ENCODE measurements around the gene RAC3. TPM values are rescaled to one million over a fixed set of nuclear protein-coding genes. Genes with fewer than 3 reads are reported as not detected.

Gene RAC3
- total RNA-seq, 1 experiment from 2014 or later = 41.7 TPM

Other genes starting within 250 kb of the RAC3 start
- not detected in 2 replicates for gene GCGR, start 227.5 kb upstream of the RAC3 start, total RNA-seq (2014; rRNA removed; shearing (Covaris generic))
- gene MCRIP1, start 198.4 kb upstream of the RAC3 start, total RNA-seq (2014; rRNA removed; shearing (Covaris generic)) = 81.9 and 87.0 TPM in 2 replicates
- gene PPP1R27, start 196.6 kb upstream of the RAC3 start, total RNA-seq (2014; rRNA removed; shearing (Covaris generic)) = 0.47 TPM in 1 of 2 replicates, not detected in the other
- 784 and 825 TPM in 2 replicates for gene P4HB, start 171.1 kb upstream of the RAC3 start, total RNA-seq (2014; rRNA removed; shearing (Covaris generic))
- 206 and 315 TPM in 2 replicates for gene ARHGDIA, start 160.3 kb upstream of the RAC3 start, total RNA-seq (2014; rRNA removed; shearing (Covaris generic))
- gene ALYREF, start 140.1 kb upstream of the RAC3 start, total RNA-seq (2014; rRNA removed; shearing (Covaris generic)) = 311 and 338 TPM in 2 replicates
- gene ANAPC11, start 140.0 kb upstream of the RAC3 start, total RNA-seq (2014; rRNA removed; shearing (Covaris generic)) = 100 and 133 TPM in 2 replicates
- gene NPB, start 129.4 kb upstream of the RAC3 start, total RNA-seq (2014; rRNA removed; shearing (Covaris generic)) = 0.13 and 0.34 TPM in 2 replicates
- gene PCYT2, start 120.3 kb upstream of the RAC3 start, total RNA-seq (2014; rRNA removed; shearing (Covaris generic)) = 27.6 and 34.8 TPM in 2 replicates
- 19.4 and 20.2 TPM in 2 replicates for gene SIRT7, start 113.5 kb upstream of the RAC3 start, total RNA-seq (2014; rRNA removed; shearing (Covaris generic))
- 19.2 and 21.1 TPM in 2 replicates for gene MAFG, start 103.9 kb upstream of the RAC3 start, total RNA-seq (2014; rRNA removed; shearing (Covaris generic))
- gene PYCR1, start 94.4 kb upstream of the RAC3 start, total RNA-seq (2014; rRNA removed; shearing (Covaris generic)) = 58.8 and 67.1 TPM in 2 replicates
- not detected in 2 replicates for gene MYADML2, start 84.4 kb upstream of the RAC3 start, total RNA-seq (2014; rRNA removed; shearing (Covaris generic))
- gene NOTUM, start 70.5 kb upstream of the RAC3 start, total RNA-seq (2014; rRNA removed; shearing (Covaris generic)) = not detected in 2 replicates
- 41.2 and 49.3 TPM in 2 replicates for gene ASPSCR1, start 54.0 kb upstream of the RAC3 start, total RNA-seq (2014; rRNA removed; shearing (Covaris generic))
- 97.0 and 172 TPM in 2 replicates for gene CENPX, start 8.8 kb upstream of the RAC3 start, total RNA-seq (2014; rRNA removed; shearing (Covaris generic))
- gene LRRC45, start 8.4 kb upstream of the RAC3 start, total RNA-seq (2014; rRNA removed; shearing (Covaris generic)) = 16.1 and 17.2 TPM in 2 replicates
- 75.1 and 83.5 TPM in 2 replicates for gene DCXR, start 6.0 kb downstream of the RAC3 start, total RNA-seq (2014; rRNA removed; shearing (Covaris generic))
- 21.9 and 31.5 TPM in 2 replicates for gene RFNG, start 20.1 kb downstream of the RAC3 start, total RNA-seq (2014; rRNA removed; shearing (Covaris generic))
- gene GPS1, start 20.2 kb downstream of the RAC3 start, total RNA-seq (2014; rRNA removed; shearing (Covaris generic)) = 240 and 272 TPM in 2 replicates
- gene DUS1L, start 34.1 kb downstream of the RAC3 start, total RNA-seq (2014; rRNA removed; shearing (Covaris generic)) = 114 and 122 TPM in 2 replicates
- 140 and 151 TPM in 2 replicates for gene FASN, start 66.6 kb downstream of the RAC3 start, total RNA-seq (2014; rRNA removed; shearing (Covaris generic))
- 10.6 and 12.9 TPM in 2 replicates for gene CCDC57, start 181.2 kb downstream of the RAC3 start, total RNA-seq (2014; rRNA removed; shearing (Covaris generic))
- gene SLC16A3, start 197.4 kb downstream of the RAC3 start, total RNA-seq (2014; rRNA removed; shearing (Covaris generic)) = 344 and 355 TPM in 2 replicates
- gene CSNK1D, start 242.0 kb downstream of the RAC3 start, total RNA-seq (2014; rRNA removed; shearing (Covaris generic)) = 34.0 and 58.5 TPM in 2 replicates